Measurements from ENCODE around the gene FYN.
A peak's percentile ranks its signal among the peaks of the same experiment; 100 is the strongest.
"Not testable (repeated sequence)": the region's sequence is repeated elsewhere in the genome, so short reads cannot be mapped to it uniquely, and the experiment has no call there.

FYN gene

DNA sequence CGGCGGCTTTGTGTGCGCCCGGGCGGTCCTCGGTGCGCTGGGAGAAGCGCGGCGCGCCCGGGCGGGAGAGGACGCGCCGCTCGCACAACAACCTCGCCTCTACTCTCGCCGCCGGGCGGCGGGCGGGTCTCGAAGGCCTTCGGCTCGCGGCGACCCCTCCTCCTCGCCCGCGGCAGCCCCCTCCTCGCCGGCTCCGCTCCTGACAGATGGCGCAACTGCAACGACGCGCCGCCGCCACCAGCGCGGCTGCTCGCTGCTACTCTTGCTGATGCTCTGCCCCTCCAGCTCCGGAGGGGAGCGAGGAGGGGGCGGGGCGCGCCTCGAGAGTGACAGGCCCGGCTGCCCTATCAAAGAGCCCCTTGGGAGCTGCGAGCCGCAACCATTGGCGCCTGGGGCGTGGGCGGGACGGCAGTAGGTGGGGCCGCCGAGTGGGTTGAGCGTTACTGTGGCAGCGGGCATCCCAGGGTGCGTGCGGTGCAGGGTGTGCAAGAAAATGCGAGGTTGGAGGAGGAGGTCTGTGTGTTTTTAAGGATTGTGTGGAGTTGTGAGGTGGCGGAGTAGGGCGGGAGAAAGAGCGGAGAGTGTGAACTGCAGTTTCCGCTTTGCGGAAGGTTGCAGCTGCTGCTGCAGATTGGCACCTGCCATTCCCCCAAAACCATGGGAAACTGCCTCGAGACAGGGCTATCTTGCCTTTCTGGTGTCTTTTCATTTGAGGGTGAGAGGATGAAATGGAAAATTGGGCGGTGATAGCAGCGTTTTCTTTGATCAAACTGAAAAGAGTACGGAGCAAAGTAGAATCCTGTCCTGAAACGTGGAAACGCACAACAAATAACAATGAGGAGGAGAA lies at the start of gene FYN:
TSS of gene FYN (minus strand) at position 275 of the 847 bp plus-strand sequence. CDS start 153,401 bp downstream, outside the sequence.
- peak; percentile 99 to 100 for DNase-seq

DNA sequence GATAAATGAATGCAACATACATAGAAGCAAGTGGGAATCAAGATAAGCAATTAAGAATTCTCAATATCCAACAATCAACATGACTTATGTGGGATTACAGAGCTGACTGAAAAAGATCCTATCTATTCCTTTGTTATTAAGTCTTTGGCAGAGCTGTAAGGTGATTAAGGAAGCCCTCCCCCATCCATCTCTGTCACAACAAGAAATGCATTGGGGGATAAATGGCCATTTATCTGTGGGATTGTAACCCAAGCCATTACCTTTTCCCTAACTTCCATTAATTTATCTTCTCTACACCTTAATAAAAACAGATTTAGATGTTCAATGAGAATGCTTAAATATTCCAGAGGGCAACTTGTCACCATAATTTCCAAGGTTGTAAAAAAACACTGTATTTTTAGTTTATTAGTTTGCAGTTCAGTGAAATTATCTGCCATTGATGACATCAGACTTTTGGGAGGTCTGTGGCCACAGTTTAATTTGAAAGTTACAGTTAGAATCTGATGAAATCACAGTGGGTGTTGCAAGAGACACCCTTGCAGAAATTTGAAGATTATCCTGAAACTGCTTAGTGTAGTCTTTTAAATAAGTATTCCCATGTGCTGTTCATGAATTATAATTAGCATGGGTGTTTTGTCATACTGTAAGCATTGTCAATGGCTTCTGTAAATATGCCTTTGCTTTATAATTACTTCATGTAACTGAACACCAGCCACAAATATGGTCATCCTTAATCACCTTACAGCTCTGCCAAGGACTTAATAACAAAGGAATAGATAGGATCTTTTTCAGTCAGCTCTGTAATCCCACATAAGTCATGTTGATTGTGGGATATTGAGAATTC lies 49.4 kb upstream of the FYN start:
- no peak for DNase-seq

DNA sequence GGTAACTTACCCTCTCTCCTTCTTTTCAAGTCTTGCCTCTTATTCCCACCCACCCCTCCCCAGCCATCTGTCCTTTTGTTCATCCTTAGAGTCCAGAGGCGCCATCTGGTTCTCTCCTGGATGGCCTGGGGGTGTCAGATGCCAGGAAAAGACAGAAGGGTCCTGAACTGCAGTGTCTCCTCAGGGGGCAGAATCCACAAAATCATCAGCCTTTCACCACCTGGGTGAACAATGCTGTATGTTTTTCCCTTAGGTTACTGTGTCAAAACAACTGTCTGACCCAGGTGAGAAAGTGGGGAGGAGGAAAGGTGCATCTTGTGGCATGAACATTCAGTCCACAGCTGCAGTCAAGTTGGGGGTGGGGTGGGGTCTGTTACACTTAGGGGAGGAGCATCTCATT lies 47.9 kb upstream of the FYN start:
- no peak for DNase-seq

DNA sequence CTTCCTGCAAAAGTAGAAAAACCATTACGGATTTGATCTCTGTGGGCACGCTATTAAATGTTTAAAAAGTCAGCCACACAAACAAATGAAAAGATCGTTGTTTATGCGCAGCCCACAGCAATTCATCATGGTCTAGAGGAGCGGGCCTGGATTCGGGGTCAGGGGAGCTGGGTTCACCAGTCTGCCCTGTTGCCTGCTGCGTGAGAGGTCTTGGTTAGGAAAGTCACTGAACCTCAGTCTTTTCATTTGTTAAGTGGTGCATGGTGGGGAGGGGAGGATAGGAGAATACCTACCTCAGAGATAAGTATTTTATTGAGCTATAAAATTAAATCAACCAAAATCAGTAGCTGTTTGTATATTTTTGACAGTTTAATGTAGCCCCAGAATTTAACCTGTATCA lies 47.3 kb upstream of the FYN start:
- no peak for DNase-seq

DNA sequence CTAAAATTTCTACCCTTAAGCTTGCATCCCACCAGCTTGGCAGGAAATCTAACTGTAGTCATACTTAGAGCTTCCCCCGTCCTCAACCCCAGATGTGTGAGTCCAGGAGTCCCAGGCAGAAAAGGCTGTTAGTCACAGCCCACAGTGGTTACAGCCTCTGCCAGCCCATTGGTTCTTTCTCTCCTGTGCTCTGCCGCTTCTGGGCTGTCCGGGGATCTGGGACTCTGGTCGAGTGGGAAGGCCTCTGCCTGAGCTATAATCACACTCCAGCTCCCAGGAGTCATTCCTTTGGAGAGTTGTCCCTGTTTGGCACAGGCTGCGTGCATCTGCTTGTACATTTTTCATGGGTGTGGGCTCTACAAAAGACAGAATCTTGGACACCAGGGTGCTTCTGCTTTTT lies 45.6 kb upstream of the FYN start:
- DNase-seq: no peak

DNA sequence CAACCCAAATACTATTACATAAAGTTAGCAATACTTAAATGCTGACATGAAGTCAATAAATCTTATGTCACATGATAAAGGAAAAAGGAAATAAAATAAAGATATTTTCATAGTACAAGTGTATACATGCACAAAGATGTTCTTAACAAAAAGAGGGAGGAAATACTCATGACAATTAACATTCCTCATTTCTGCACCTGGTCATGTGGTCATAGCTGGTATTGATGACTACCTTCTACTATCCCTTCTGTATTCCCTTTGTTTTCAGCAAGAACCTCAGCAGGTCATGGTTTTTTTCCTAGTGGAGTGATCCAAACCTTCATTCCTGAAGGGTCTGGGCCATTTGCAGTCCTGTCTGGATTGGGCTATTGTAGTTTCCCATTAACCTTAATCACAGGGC lies 43.5 kb upstream of the FYN start:
- no peak for DNase-seq

DNA sequence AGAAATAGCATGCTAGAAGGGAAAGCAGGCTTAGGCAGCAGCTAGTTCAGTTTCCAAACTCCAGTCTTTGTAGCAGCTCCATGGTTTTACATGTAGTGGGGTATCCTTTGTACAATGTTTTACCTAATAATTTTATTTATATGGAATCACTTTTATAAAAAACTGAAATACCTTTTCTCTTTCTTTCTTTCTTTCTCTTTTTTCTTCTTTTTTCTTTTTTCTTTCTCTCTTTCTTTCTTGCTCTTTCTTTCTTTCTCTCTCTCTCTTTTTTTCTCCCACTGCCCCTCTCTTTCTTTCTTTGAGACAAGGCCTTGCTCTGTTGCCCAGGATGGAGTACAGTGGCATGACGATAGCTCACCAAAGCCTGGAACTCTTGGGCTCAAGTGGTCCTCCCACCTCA lies 41.4 kb upstream of the FYN start:
- no peak for DNase-seq

DNA sequence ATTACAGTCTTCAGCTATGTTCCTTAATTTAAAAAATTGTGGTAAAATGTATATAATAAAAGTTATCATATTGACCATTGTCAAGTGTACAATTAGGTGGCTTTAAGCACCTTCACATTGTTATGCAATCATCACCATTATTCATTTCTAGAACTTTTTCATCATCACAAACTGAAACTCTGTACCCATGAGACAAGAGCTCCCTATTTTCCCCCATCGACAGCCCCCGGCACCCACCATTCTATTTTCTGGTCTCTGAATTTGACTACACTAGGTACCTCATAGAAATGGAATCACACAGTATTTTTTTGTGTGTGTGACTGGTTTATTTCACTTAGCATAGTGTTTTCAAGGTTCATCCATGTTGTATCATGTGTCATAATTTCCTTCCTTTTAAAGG lies 39.7 kb upstream of the FYN start:
- DNase-seq: no peak

DNA sequence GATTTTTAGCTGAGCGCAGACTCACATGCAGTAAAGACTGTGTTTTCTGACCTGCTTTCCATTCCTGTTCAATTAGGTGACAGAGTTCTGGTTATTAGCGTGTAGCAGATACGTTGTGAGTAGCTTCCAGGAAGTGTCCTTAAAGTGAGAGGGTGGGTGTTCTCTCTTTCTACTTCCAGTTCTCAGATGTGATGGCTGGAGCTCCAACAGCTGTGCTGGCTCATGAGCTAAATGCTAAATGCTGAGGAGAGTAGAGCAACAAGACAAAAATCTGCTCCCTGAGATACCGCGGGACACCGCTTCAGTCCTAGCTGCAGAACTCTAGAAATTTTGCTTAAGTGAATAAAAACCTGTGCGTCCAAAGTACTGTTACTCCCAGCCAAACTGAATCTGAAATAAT lies 38.2 kb upstream of the FYN start:
- no peak for DNase-seq

DNA sequence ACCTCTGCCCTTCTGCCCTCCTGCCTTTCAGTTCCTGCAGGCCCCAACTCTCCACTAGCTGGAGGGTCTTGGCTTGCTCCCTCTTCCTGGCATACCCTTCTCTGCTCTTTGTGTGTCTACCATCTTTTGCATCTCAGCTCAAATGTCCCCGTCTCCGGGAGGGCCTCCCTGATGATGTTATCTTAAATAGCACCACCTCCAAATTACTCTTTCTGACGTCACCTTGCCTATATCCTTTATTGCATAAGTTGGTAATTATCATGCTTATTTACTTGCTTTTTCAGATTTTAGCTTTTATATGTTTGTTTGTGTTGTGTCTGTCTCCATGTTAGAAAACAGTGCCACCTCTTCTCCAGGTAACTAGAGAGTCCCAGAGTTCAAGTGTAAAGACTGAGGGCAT lies 36.0 kb upstream of the FYN start:
- DNase-seq: no peak

DNA sequence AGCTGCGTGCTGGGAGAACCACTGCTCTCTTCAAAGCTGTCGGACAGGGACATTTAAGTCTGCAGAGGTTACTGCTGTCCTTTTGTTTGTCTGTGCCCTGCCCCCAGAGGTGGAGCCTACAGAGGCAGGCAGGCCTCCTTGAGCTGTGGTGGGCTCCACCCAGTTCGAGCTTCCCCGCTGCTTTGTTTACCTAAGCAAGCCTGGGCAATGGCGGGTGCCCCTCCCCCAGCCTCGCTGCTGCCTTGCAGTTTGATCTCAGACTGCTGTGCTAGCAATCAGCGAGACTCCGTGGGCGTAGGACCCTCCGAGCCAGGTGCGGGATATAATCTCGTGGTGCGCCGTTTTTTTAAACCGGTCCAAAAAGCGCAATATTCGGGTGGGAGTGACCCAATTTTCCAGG lies 35.1 kb upstream of the FYN start:
- DNase-seq: not testable (repeated sequence)

DNA sequence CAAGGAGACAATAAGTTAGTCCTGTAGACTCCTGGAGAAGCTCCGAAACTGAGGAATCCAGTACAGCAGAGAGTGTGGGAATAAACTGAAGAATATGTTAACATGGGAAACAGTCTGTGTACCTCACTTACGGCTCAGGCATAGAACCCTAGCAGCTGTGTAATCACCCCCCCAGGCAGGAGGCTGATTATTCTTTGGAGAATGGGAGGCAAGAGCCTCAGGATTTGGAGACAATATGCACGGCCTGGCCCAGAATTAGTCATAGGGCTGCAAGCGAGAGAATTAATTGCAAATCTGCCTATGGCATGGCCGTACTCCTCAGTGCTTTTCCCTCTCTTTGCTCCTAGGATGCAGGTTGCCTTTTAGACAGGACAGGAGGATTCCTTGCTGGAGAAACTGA lies 27.5 kb upstream of the FYN start:
- DNase-seq: no peak

DNA sequence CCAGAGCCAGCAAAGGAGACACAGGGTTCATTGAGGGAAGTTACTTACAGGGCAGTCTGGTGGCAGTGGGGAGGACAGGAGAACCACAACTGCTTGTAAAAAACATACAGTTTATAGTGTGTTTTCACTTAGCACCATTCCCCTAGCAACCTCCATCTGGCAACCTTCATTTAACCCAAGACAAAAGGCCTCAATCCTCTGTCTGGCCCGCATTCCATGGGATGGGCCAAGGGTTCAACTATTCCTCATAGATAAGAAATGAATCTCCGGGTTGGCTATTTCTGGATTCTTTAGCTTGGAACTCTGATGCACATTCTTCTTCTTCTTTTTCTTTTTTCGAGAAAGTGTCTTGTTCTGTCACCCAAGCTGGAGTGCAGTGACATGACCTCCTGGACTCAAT lies 26.3 kb upstream of the FYN start:
- DNase-seq: no peak

DNA sequence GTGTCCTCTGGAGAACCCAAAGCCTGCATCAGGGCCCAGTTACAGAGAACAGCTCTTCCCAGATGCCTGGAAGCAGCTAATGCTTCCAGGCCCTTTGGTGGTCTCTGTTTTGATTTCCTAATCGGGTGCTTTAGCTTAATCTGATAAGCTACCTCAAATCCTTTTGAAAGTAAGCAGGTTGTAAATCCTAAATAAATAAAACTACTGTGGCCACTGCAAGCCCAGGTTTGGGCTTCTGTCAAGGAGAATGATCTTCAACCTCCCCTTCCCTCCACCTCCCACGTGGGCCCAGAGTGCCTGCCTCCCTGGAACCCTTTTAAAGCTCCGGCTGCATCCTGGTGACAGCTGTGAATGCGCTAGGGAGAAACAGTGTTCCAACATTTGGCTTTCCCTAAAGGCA lies 25.2 kb upstream of the FYN start:
- no peak for DNase-seq

DNA sequence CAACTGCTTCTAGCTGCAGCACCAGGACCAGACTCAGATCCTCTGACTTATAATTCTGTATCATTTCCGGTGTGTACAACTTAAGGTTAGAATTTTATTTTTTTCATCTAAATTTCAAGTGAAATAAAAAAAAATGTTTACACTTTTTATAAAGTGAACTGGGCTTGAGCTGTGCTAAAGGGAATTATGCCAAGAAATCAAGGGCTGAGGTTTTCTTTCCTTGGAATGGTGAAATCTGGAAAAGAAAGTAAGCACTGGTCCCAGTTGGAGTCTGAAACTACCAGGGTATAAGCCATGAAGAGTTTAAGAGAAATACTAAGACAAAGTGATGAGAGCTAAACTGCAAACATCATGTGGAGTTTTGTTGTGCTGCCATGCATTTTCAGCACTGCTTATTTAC lies 21.7 kb upstream of the FYN start:
- no peak for DNase-seq

DNA sequence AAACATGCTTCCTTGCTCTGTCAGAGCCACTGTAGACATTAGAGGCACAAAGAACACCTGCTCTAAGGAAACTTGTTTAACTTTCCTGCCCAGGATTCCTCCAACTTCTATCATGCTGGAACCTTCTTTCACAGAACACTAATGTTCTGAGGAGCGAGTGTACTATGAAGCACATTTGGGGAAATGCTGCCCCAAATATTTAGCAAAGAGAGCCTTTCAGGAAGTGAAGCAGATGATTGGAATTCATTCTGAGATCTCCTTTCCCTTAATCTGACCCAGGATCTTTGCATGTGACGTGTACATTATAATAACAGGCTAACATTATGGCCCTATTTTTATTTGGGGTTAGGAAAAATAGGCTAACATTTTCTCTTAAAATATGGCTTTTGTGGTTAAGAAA lies 21.0 kb upstream of the FYN start:
- no peak for DNase-seq

DNA sequence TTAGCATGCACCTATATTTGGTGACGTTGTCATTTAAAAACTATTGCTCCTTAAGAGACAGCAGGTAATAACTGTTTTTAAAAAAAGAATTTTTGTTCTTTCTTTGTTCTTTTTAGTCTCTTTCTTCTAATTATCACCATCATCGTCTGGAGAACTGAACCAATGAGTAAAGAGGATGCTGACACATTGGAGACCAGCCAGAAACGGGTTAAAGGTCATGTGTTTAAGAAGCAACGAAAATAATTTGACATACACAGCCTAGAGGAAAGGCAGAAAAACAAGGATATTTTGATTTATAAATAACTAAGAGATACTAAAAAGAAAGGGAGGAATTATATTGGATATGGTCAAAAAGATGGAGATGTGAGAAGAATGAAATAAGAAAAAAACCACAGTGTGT lies 19.2 kb upstream of the FYN start:
- no peak for DNase-seq

DNA sequence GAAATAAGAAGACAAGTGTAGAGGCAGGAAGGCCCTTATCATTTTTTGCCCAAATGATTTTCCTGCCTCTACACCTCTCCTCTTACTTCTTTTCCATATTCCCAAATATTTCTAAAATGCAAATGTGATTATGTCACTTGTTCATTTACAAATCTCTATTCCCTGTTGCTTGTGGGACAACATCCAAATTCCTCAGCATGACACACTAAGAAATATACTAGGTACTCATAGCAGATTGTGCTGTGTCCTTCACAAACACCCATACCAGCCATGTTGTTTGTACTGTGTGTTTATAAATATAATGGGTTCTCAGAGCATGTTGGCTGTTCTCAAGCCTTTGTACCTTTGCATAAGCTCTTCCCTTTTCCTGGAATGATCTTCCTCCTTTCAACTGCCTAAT lies 17.7 kb upstream of the FYN start:
- no peak for DNase-seq

DNA sequence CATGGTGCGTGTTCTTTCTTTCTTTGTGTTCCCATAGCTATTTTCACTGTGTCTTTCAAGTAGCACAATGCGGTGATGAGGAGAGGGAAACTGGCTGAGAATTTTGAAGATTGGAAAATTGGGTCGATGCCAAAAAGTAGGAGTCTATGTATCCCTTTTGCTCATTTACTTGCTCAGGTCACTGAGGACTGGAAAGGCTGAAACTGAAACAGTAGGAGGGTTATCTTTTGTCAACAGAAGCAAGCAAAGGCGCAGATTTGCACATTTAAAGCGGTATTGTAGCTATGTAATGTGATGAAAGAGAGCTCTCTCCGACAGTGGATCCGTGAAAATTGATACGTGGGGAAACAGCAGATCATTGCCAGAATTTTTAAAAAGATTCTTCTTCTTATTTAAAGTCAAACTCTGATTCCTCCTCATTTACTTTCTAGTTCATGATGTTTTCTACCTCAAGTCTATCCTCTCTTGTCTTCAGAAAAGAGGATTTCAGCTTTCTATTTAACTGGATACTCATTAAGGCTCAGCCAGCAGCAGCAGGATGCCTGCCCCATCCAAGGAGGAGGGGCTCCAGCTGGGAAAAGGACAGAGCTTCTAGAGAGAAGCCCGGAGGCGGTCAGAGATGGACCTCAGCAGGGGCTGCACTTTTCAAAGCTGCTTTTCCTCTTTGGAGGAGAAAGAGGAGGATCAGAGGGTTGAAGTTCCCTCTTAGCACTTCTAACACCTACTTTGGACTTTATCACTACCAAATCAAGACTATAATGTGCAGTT lies 15.9 kb upstream of the FYN start:
- no peak for DNase-seq

DNA sequence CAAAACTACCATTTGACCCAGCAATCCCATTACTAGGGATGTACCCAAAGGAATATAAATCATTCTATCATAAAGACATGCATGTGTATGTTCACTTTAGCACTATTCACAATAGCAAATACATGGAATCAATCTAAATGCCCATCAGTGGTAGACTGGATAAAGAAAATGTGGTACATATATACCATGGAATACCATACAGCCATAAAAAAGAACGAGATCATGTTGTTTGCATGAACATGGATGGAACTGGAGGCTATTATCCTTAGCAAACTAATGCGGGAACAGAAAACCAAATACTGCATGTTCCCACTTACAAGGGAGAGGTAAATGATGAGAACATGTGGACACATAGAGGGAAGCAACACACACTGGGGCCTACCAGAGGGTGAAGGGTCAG lies 13.5 kb upstream of the FYN start:
- DNase-seq: not testable (repeated sequence)

DNA sequence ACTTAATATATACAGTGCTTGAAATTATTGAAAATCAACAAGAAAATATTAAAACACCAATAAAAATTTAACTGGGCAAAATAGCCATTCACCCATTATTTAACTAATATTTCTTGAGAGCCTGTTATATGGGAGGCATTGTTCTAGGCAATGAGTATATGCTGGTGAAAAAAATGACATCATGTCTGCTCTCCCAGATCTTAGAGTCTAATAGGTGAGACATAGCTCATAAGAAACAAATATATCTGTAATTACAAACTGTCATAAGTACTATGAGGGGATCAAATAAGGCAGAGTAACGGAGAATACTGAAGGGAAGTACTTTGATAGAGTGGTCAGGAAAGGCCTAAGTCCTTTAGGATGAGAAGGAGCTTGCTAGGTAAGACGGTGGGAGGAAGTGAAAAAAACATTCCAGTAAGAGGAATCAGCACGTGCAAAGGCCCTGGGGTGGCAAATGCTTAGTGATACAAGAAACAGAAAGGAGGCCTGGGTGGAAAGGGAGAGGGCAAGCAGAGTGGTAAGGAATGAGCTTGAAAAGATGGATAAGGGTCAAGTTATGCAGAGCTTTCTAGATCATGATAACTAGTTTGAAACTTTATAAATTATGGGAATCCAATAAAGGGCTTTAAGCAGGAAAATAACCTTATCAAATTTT lies 12.2 kb upstream of the FYN start:
- DNase-seq: no peak

DNA sequence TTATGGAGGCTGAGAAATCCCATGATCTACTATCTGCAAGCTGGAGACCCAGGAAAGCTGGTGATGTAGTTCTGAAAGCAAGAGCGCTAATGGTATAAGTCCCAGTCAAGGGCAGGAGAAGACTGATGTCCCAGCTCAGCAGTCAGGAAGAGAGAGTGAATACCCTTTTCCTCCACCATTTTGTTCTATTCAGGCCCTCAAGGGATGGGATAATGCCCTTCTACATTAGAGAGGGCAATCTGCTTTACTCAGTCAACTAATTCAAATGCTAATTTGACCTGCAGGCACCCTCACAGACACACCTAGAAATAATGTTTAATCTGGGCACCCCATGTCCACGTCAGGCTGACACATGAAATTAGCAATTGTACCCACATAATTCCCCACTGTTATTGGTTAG lies 10.8 kb upstream of the FYN start:
- no peak for DNase-seq
